ENCODE data around the gene SP140. TPM values are rescaled to one million over a fixed set of nuclear protein-coding genes. Genes with fewer than 3 reads are reported as not detected.
"Not testable (repeated sequence)": the region's sequence is repeated elsewhere in the genome, so short reads cannot be mapped to it uniquely, and the experiment has no call there.

The SP140 gene
- total RNA-seq, 1 experiment from 2014 or later, result not detected

DNA sequence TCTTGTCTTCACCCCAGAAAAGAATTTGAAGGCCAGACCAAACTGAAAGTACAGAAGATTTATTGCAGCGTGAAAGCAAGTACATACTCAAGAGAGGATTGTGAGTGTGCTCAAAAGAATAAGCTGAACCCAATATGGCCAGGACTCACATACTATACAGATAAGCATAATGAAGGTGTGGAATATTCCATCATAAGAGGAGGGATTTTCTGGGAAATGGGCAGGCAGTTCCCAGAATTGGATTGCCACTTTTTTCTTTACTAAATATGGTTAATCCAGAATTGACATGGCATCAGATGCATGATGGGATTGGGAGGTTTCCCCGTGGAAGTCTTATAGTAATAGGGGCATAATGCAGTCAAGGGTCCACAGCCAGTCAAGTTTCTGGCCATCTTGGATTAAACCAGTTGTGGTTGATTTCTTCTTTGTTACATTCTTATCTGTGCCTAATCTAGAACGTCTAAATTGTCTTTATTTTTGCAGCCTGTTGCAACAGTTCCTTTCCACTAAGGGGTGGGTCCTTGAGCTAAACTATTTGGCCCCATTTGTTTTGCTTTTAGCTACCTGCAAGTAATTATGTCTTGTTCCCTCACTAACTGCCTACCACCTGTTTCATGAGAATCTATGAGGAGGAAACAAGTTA lies 110.4 kb downstream of the SP140 start:
- Mint-ChIP-seq H3K36me3 (ENCODE audit: insufficient read depth, unreplicated experiment) (no peaks in the 10 kb centered on the region), H3K27me3 (ENCODE audit: insufficient read depth, unreplicated experiment) (peaks cover 6% of the 10 kb centered on the region), H3K9me3 (ENCODE audit: unreplicated experiment) (no peaks in the 10 kb centered on the region), H3K27ac (ENCODE audit: unreplicated experiment) (no peak overlapping the region), H3K4me1 (ENCODE audit: low read depth, unreplicated experiment) (no peaks in the 10 kb centered on the region), H3K4me3 (ENCODE audit: unreplicated experiment) (no peak overlapping the region)
- no peaks in the 10 kb centered on the region for H3K36me3 ChIP-seq (ENCODE audit: control insufficient read depth, insufficient read depth, low read length)
- POLR2A ChIA-PET, result no interaction called here
- DNase-seq, result no peak
- H3K4me1 ChIP-seq, result no peaks in the 10 kb centered on the region
- H3K4me3 ChIP-seq (ENCODE audit: low read depth, low read length), result no peak overlapping the region
- TF ChIP-seq, protein P1, sequence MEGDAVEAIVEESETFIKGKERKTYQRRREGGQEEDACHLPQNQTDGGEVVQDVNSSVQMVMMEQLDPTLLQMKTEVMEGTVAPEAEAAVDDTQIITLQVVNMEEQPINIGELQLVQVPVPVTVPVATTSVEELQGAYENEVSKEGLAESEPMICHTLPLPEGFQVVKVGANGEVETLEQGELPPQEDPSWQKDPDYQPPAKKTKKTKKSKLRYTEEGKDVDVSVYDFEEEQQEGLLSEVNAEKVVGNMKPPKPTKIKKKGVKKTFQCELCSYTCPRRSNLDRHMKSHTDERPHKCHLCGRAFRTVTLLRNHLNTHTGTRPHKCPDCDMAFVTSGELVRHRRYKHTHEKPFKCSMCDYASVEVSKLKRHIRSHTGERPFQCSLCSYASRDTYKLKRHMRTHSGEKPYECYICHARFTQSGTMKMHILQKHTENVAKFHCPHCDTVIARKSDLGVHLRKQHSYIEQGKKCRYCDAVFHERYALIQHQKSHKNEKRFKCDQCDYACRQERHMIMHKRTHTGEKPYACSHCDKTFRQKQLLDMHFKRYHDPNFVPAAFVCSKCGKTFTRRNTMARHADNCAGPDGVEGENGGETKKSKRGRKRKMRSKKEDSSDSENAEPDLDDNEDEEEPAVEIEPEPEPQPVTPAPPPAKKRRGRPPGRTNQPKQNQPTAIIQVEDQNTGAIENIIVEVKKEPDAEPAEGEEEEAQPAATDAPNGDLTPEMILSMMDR (IDR thresholded peaks at IDR 0.05; ENCODE audit: insufficient read depth in 1 of 2, low read depth in 1 of 2, low read length in 1 of 2, severe bottlenecking in 1 of 2, unreplicated experiment in 1 of 2), result no peak
- CTCF ChIA-PET, result no interaction called here
- intact Hi-C loops (cut with micrococcal nuclease; ENCODE audit: unreplicated experiment), result no loop called here
- no peaks in the 10 kb centered on the region for H3K27me3 ChIP-seq (replicated peaks; ENCODE audit: control insufficient read depth, insufficient read depth, low read length)
- BruUV-seq (replicated peaks), result no TSS peak
- no peaks in the 10 kb centered on the region for H3K9me3 ChIP-seq

DNA sequence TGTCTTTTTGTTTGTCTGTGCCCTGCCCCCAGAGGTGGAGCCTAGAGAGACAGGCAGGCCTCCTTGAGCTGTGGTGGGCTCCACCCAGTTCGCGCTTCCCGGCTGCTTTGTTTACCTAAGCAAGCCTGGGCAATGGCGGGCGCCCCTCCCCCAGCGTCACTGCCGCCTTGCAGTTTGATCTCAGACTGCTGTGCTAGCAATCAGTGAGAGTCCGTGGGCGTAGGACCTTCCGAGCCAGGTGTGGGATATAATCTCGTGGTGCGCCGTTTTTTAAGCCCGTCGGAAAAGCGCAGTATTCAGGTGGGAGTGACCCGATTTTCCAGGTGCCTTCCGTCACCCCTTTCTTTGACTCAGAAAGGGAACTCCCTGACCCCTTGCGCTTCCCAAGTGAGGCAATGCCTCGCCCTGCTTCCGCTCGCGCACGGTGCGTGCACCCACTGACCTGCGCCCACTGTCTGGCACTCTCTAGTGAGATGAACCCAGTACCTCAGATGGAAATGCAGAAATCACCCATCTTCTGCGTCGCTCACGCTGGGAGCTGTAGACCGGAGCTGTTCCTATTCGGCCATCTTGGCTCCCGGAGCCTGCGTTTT lies 116.5 kb downstream of the SP140 start:
- peak in 1 of 2 experiments; percentile 39 for DNase-seq
- H3K4me1 Mint-ChIP-seq (ENCODE audit: low read depth, unreplicated experiment); H3K27me3 Mint-ChIP-seq (ENCODE audit: insufficient read depth, unreplicated experiment); H3K4me1 ChIP-seq; H3K9me3 Mint-ChIP-seq (ENCODE audit: unreplicated experiment); H3K9me3 ChIP-seq; BruUV-seq (replicated peaks); CTCF ChIA-PET; H3K4me3 ChIP-seq (ENCODE audit: low read depth, low read length); H3K36me3 Mint-ChIP-seq (ENCODE audit: insufficient read depth, unreplicated experiment); H3K36me3 ChIP-seq (ENCODE audit: control insufficient read depth, insufficient read depth, low read length); intact Hi-C loops (cut with micrococcal nuclease; ENCODE audit: unreplicated experiment); H3K27ac Mint-ChIP-seq (ENCODE audit: unreplicated experiment); H3K27me3 ChIP-seq (replicated peaks; ENCODE audit: control insufficient read depth, insufficient read depth, low read length); POLR2A ChIA-PET: not testable (repeated sequence)
- H3K4me3 Mint-ChIP-seq (ENCODE audit: unreplicated experiment), result peak overlapping the region; percentile 43

DNA sequence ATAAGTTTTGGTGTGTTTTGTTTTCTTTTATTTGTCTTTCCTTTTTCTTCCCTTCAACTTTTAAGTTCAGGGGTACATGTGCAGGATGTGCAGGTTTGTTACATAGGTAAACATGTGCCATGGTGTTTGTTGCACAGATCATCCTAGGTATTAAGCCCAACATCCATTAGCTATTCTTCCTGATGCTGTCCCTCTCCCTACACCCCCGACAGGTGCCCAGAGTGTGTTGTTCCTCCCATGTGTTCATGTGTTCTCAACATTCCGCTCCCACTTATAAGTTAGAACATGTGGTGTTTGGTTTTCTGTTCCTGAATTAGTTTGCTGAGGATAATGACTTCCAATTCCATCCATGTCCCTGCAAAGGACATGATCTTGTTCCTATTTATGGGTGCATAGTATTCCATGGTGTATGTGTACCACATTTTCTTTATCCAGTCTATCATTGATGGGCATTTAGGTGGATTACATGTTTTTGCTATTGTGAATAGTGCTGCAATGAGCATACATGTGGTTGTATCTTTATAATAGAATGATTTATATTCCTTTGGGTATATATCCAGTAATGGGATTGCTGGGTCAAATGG lies 117.6 kb downstream of the SP140 start:
- H3K4me3 Mint-ChIP-seq (ENCODE audit: unreplicated experiment), result peak overlapping the region; percentile 43
- H3K27me3 Mint-ChIP-seq (ENCODE audit: insufficient read depth, unreplicated experiment); H3K9me3 ChIP-seq; CTCF ChIA-PET; H3K4me1 Mint-ChIP-seq (ENCODE audit: low read depth, unreplicated experiment); DNase-seq; intact Hi-C loops (cut with micrococcal nuclease; ENCODE audit: unreplicated experiment); H3K9me3 Mint-ChIP-seq (ENCODE audit: unreplicated experiment); H3K27ac Mint-ChIP-seq (ENCODE audit: unreplicated experiment); BruUV-seq (replicated peaks); H3K4me3 ChIP-seq (ENCODE audit: low read depth, low read length); POLR2A ChIA-PET; H3K27me3 ChIP-seq (replicated peaks; ENCODE audit: control insufficient read depth, insufficient read depth, low read length); H3K36me3 Mint-ChIP-seq (ENCODE audit: insufficient read depth, unreplicated experiment); H3K36me3 ChIP-seq (ENCODE audit: control insufficient read depth, insufficient read depth, low read length); H3K4me1 ChIP-seq: not testable (repeated sequence)

- H3K4me3 ChIP-seq (ENCODE audit: low read depth, low read length), result no peak overlapping the region
- no peaks in the 10 kb centered on the region for H3K4me1 ChIP-seq
- Mint-ChIP-seq H3K27me3 (ENCODE audit: insufficient read depth, unreplicated experiment) (peaks cover 3% of the 10 kb centered on the region), H3K9me3 (ENCODE audit: unreplicated experiment) (peaks cover 10% of the 10 kb centered on the region), H3K36me3 (ENCODE audit: insufficient read depth, unreplicated experiment) (no peaks in the 10 kb centered on the region), H3K4me1 (ENCODE audit: low read depth, unreplicated experiment) (no peaks in the 10 kb centered on the region), H3K4me3 (ENCODE audit: unreplicated experiment) (no peak overlapping the region), H3K27ac (ENCODE audit: unreplicated experiment) (no peak overlapping the region)
- BruUV-seq (replicated peaks), result no TSS peak
- no peaks in the 10 kb centered on the region for H3K27me3 ChIP-seq (replicated peaks; ENCODE audit: control insufficient read depth, insufficient read depth, low read length)
- no peak for DNase-seq
- TF ChIP-seq, protein P1 (IDR thresholded peaks at IDR 0.05; ENCODE audit: insufficient read depth in 1 of 2, low read depth in 1 of 2, low read length in 1 of 2, severe bottlenecking in 1 of 2, unreplicated experiment in 1 of 2), result no peak
- POLR2A ChIA-PET, result no interaction called here
- intact Hi-C loops (cut with micrococcal nuclease; ENCODE audit: unreplicated experiment), result no loop called here
- no peaks in the 10 kb centered on the region for H3K36me3 ChIP-seq (ENCODE audit: control insufficient read depth, insufficient read depth, low read length)
- CTCF ChIA-PET, result no interaction called here
- no peaks in the 10 kb centered on the region for H3K9me3 ChIP-seq
Observed at GRCh38 chr2:230343747-230344146, 118.2 kb downstream of the SP140 start.
